Uterus (tissue), 4 donors: ENCODE measurements around the gene ARFGAP2. TPM values are rescaled to one million over a fixed set of nuclear protein-coding genes. Genes with fewer than 3 reads are reported as not detected.
A peak's percentile ranks its signal among the peaks of the same experiment; 100 is the strongest.
"Not testable (repeated sequence)": the region's sequence is repeated elsewhere in the genome, so short reads cannot be mapped to it uniquely, and the experiment has no call there.

ENCODE experiments used
- DNase-seq, 2 donors: peaks; one replicate each; pipeline ENCODE4 v3.0.0-alpha.2; 2019 to 2020
- H3K27ac ChIP-seq, 2 donors: fragments of 200-600 bp; sonication (generic); 1 replicate in 1 of 2; 2 replicates in 1 of 2; pipeline ENCODE4 v1.5.1; 2016 to 2018
- H3K27me3 ChIP-seq, 2 donors: fragments of 200-600 bp; sonication (generic); one replicate each; pipeline ENCODE4 v1.5.1; 2018 to 2019; ENCODE audit warnings: control low read depth in 1 of 2
- H3K36me3 ChIP-seq, 2 donors: fragments of 200-600 bp; sonication (generic); one replicate each; pipeline ENCODE4 v1.5.1; 2019; ENCODE audit warnings: control low read depth in 1 of 2
- H3K4me1 ChIP-seq, 2 donors: fragments of 200-600 bp; sonication (generic); one replicate each; pipeline ENCODE4 v1.5.1; 2018 to 2019; ENCODE audit warnings: control low read depth in 1 of 2
- H3K4me3 ChIP-seq, 2 donors: fragments of 200-600 bp; sonication (generic); 1 replicate in 1 of 2; 2 replicates in 1 of 2; pipeline ENCODE4 v1.5.1; 2018 to 2019; ENCODE audit warnings: mild to moderate bottlenecking in 1 of 2
- H3K9me3 ChIP-seq, 2 donors: fragments of 200-600 bp; sonication (generic); one replicate each; pipeline ENCODE4 v1.5.1; 2019; ENCODE audit warnings: control low read depth in 1 of 2
- CTCF ChIP-seq, 4 experiments: fragments of 200-600 bp in 2 of 4; fragments of 450-650 bp in 2 of 4; sonication (generic) in 2 of 4; IDR thresholded peaks; one replicate each; pipeline ENCODE4 v1.5.1; 2016 to 2019; ENCODE audit warnings: antibody characterized with exemption in 4 of 4, mild to moderate bottlenecking in 2 of 4, moderate library complexity in 1 of 4
- POLR2A ChIP-seq, 2 donors: fragments of 450-650 bp; IDR thresholded peaks; one replicate each; pipeline ENCODE4 v1.6.1; 2016; ENCODE audit warnings: antibody characterized with exemption in 2 of 2, mild to moderate bottlenecking in 1 of 2, moderate library complexity in 1 of 2
- intact Hi-C: fragments of 100-400 bp; cut with DNase I; formaldehyde crosslinking; loops from one replicate; pipeline ENCODE4 v1.15.1; 2023; ENCODE audit warnings: low total_unique reads
- total RNA-seq, 4 donors: library from RNA; depleted of rRNA in 3 of 4; stranded (reverse); fragments of >200 nt in 3 of 4; gene quantifications; one replicate each; pipeline versions ENCODE4 v1.1.0 to v1.2.4, GENCODE V29; 2014 to 2023
- donor health status: DM: yes; HTN: yes; CAD: no.

Gene ARFGAP2
- total RNA-seq, 4 donors from 2014 or later: 57.4 to 243 (median 151) TPM

GRCh38 chr11:47192111-47192510 lies 15.4 kb upstream of the ARFGAP2 start:
- Histone ChIP-seq H3K4me3 (no peak overlapping the region), H3K36me3 (no peaks in the 10 kb centered on the region), H3K9me3 (no peaks in the 10 kb centered on the region), H3K4me1 (peaks cover 0 to 8% of the 10 kb centered on the region in 2 donors), H3K27ac (no peak overlapping the region), H3K27me3 (no peaks in the 10 kb centered on the region)
- intact Hi-C loops: no loop called here
- DNase-seq: no peak
- TF ChIP-seq CTCF (IDR thresholded peaks at IDR 0.05): no peak
- TF ChIP-seq POLR2A (IDR thresholded peaks at IDR 0.05): no peak

GRCh38 chr11:47191137-47191536 lies 14.5 kb upstream of the ARFGAP2 start:
- H3K4me3 ChIP-seq, H3K27me3 ChIP-seq, intact Hi-C loops, H3K36me3 ChIP-seq, H3K27ac ChIP-seq, DNase-seq, H3K9me3 ChIP-seq, H3K4me1 ChIP-seq: not testable (repeated sequence)

- intact Hi-C loops: no loop called here
- DNase-seq: no peak
- H3K36me3 ChIP-seq: no peaks in the 10 kb centered on the region
- no peaks in the 10 kb centered on the region for H3K27me3 ChIP-seq
- no peak for TF ChIP-seq POLR2A (IDR thresholded peaks at IDR 0.05)
- no peak for TF ChIP-seq CTCF (IDR thresholded peaks at IDR 0.05)
- peaks cover 0 to 16% of the 10 kb centered on the region in 2 donors for H3K4me1 ChIP-seq
- H3K9me3 ChIP-seq: no peaks in the 10 kb centered on the region
- no peak overlapping the region for H3K4me3 ChIP-seq
- peak overlapping the region; percentile 89 to 96 for H3K27ac ChIP-seq
These were observed 12.6 kb upstream of the ARFGAP2 start for GRCh38 chr11:47189100-47189834.

- Histone ChIP-seq H3K27me3 (no peaks in the 10 kb centered on the region), H3K27ac (peak overlapping the region; percentile 89 to 96), H3K9me3 (no peaks in the 10 kb centered on the region), H3K4me1 (peaks cover 0 to 16% of the 10 kb centered on the region in 2 donors), H3K4me3 (no peak overlapping the region), H3K36me3 (no peaks in the 10 kb centered on the region)
- TF ChIP-seq POLR2A (IDR thresholded peaks at IDR 0.05) (no peak), CTCF (IDR thresholded peaks at IDR 0.05) (no peak)
- intact Hi-C loops: no loop called here
- DNase-seq: no peak
These were observed 11.6 kb upstream of the ARFGAP2 start for GRCh38 chr11:47188259-47188658.

- H3K36me3 ChIP-seq: no peaks in the 10 kb centered on the region
- H3K4me3 ChIP-seq: peak overlapping the region; percentile 66 to 86
- peak overlapping the region; percentile 89 to 96 for H3K27ac ChIP-seq
- no peaks in the 10 kb centered on the region for H3K27me3 ChIP-seq
- H3K4me1 ChIP-seq: peaks cover 0 to 20% of the 10 kb centered on the region in 2 donors
- no peaks in the 10 kb centered on the region for H3K9me3 ChIP-seq
- intact Hi-C loops: no loop called here
- DNase-seq: no peak
- no peak for TF ChIP-seq POLR2A (IDR thresholded peaks at IDR 0.05)
These were observed 11.0 kb upstream of the ARFGAP2 start for GRCh38 chr11:47187723-47188122.

- peaks cover 0 to 22% of the 10 kb centered on the region in 2 donors for H3K4me1 ChIP-seq
- no peaks in the 10 kb centered on the region for H3K27me3 ChIP-seq
- H3K4me3 ChIP-seq: peak overlapping the region; percentile 66 to 86
- peak; percentile 72 to 78 for DNase-seq
- H3K9me3 ChIP-seq: no peaks in the 10 kb centered on the region
- TF ChIP-seq CTCF (IDR thresholded peaks at IDR 0.05) (peak in 3 of 4 experiments; percentile 6 to 19 (median 11)), POLR2A (IDR thresholded peaks at IDR 0.05) (peak; percentile 32 to 38)
- H3K36me3 ChIP-seq: no peaks in the 10 kb centered on the region
- intact Hi-C loops: no loop called here
- peak overlapping the region; percentile 89 to 96 for H3K27ac ChIP-seq
These were observed 10.3 kb upstream of the ARFGAP2 start for GRCh38 chr11:47186700-47187695.
